Ishikawa (cell line): ENCODE results near the gene HHIP.
A peak's percentile ranks its signal among the peaks of the same experiment; 100 is the strongest.

Experiments
- CEBPB ChIP-seq: IDR thresholded peaks from 2 replicates; pipeline ENCODE4 v1.6.1; 2012
- CREB1 ChIP-seq: IDR thresholded peaks from 2 replicates; pipeline ENCODE4 v1.6.1; 2012; ENCODE audit warnings: low read depth
- EGR1 ChIP-seq: IDR thresholded peaks from 2 replicates; pipeline ENCODE4 v1.6.1; 2012
- EP300 ChIP-seq: IDR thresholded peaks from 2 replicates; pipeline ENCODE4 v1.6.1; 2012; ENCODE audit warnings: borderline replicate concordance
- FOXM1 ChIP-seq: IDR thresholded peaks from 2 replicates; pipeline ENCODE4 v1.6.1; 2012; ENCODE audit warnings: low read depth, borderline replicate concordance
- MAX ChIP-seq: IDR thresholded peaks from 2 replicates; pipeline ENCODE4 v1.6.1; 2012
- NFIC ChIP-seq: IDR thresholded peaks from 2 replicates; pipeline ENCODE4 v1.6.1; 2012
- RAD21 ChIP-seq: IDR thresholded peaks from 2 replicates; pipeline ENCODE4 v1.6.1; 2012; ENCODE audit warnings: low read depth
- REST ChIP-seq: IDR thresholded peaks from 2 replicates; pipeline ENCODE4 v1.6.1; 2012; ENCODE audit warnings: low read depth, mild to moderate bottlenecking
- TAF1 ChIP-seq: IDR thresholded peaks from 2 replicates; pipeline ENCODE4 v1.6.1; 2012; ENCODE audit warnings: low read depth, mild to moderate bottlenecking
- TCF12 ChIP-seq: IDR thresholded peaks from 2 replicates; pipeline ENCODE4 v1.6.1; 2012; ENCODE audit warnings: low read depth
- TEAD4 ChIP-seq: IDR thresholded peaks from 2 replicates; pipeline ENCODE4 v1.6.1; 2012
- USF1 ChIP-seq: IDR thresholded peaks from 2 replicates; pipeline ENCODE4 v1.6.1; 2012
- YY1 ChIP-seq: IDR thresholded peaks from 2 replicates; pipeline ENCODE4 v1.6.1; 2012; ENCODE audit warnings: low read depth
- ZBTB7A ChIP-seq: IDR thresholded peaks from 2 replicates; pipeline ENCODE4 v1.6.1; 2012; ENCODE audit warnings: low read depth

The HHIP gene

GRCh38 chr4:144705601-144706590 is 59.9 kb downstream of the HHIP start:
- TF ChIP-seq ZBTB7A (no peak), CREB1 (no peak), TAF1 (no peak), TEAD4 (no peak), MAX (no peak), USF1 (no peak), NFIC (no peak), FOXM1 (no peak)

- peak; percentile 25; the same call in 1 of the 2 replicates for TF ChIP-seq EP300
- TF ChIP-seq FOXM1, result peak; percentile 18; the same call in 1 of the 2 replicates
- no peak for TF ChIP-seq RAD21
Observed at GRCh38 chr4:144709159-144709558, 63.2 kb downstream of the HHIP start.

- peak; percentile 77 for TF ChIP-seq TCF12
- peak; percentile 52 for TF ChIP-seq CEBPB
- no peak for TF ChIP-seq CREB1
- no peak for TF ChIP-seq RAD21
- TF ChIP-seq FOXM1, result peak; percentile 60
- peak; percentile 92 for TF ChIP-seq NFIC
- TF ChIP-seq TAF1, result no peak
- peak; percentile 55; the same call in 1 of the 2 replicates for TF ChIP-seq TEAD4
- TF ChIP-seq USF1, result no peak
- TF ChIP-seq EGR1, result no peak
- TF ChIP-seq YY1, result no peak
- no peak for TF ChIP-seq MAX
- no peak for TF ChIP-seq ZBTB7A
- TF ChIP-seq REST, result no peak
- peak; percentile 86 for TF ChIP-seq EP300
Observed at GRCh38 chr4:144709793-144710525, 64.0 kb downstream of the HHIP start.

GRCh38 chr4:144710526-144710912 is 64.6 kb downstream of the HHIP start:
- no peak for TF ChIP-seq ZBTB7A
- peak; percentile 21; the same call in 1 of the 2 replicates for TF ChIP-seq FOXM1

GRCh38 chr4:144711700-144712456 is 65.9 kb downstream of the HHIP start:
- TF ChIP-seq RAD21 (no peak), CEBPB (no peak), MAX (no peak), TCF12 (no peak), EGR1 (no peak), ZBTB7A (no peak), EP300 (no peak), TAF1 (no peak), CREB1 (no peak), NFIC (no peak), USF1 (no peak), YY1 (no peak), REST (no peak), TEAD4 (no peak), FOXM1 (no peak)
